Epidermal melanocyte (primary cell): Measurements from ENCODE around the gene CAPZA2.
"Not testable (repeated sequence)": the region's sequence is repeated elsewhere in the genome, so short reads cannot be mapped to it uniquely, and the experiment has no call there.

Experiments used
- DNase-seq: peaks from one replicate; pipeline ENCODE4 v3.0.0; 2011; ENCODE audit warnings: low spot score; ENCODE audit not compliant: insufficient read length

CAPZA2 gene

DNA sequence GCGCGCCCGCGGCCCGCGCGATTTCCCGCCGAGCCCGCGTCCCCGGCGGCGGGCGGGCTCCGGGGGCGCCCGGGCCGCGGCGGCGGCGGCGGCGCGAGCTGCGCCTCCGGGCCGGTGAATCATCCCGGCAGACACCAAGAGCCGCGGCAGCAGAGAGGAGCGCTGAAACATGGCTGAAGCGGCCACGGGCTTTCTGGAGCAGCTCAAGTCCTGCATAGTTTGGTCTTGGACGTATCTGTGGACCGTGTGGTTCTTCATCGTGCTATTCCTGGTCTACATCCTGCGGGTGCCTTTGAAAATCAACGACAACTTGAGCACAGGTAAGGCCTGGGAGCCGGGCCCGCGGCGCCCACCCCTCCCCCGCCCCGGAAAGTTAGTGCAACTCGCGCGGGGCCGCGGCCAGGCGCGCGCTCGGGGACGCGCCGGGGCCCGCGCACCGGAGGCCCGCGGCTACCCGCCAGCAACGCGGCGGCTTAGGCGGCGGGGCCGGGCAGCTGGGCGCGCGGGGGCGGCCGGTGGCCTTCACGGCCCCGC, 91.1 kb downstream of the CAPZA2 start, which contains the start of gene ST7:
ST7 (plus strand) TSS at position 130 of the 534 bp plus-strand sequence; CDS start at position 170, 40 bp downstream.
- no peak for DNase-seq

DNA sequence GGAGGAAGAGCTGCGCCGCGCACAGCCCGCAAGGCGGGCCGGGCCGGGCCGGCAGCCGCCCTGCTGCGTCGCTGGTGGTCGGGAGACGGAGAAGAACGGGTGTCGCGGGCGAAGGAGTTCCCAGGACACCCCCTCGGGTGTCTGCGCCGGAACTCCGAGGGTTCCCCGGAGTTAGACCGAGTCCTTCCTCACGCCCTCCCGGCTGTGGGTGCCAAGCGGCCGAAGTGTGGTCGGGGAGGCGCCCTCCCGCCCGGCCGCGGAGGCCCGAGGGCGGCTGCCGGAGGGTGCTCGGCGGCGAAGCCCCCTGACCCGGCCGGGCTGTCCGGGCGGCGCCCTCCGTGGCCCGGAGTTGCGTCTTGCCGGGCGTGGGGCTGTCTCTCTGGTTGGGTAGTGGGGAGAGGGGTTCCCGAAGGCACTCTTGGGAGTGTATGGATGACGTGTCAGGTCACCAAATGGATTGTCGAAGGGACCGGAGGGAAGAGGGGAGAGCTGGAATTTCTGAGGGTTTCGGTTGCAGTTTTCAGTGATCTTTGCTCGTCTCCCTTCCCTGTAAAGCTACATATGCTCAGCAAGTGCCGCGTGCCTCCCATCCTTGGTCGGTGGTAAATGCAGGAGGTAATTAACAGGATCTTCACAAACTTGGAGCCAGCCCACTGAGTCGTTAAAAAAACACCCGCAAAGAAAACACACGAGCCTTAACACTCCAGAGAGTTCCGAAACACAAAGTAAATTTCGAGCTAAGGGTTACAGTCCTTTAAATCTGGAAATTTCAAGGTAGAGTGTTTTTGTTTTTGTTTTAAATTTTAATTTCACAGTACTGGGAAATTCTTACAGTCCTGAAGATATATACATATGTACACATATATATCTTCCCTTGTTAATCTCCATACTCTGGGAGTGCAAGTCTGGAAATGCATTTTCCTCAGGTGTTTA, 91.8 kb downstream of the CAPZA2 start:
- DNase-seq = peak; percentile 45

DNA sequence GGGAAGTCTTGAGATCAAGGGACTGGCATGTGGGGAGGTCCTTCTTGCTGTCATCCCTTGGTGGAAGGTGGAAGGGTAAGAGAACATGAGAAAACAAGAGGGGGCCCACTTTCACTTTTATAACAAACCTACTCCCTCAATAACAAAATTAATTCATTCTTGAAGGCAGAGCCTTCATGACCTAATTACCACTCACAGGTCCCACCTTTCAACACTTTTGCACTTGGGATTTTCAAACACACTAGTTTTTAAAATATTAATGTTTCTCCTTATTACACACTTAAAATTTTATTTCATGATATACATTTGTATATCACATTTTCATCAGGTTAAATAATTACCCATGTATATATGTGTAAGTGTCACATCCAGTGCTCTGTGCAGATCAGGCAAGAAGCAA, 93.0 kb downstream of the CAPZA2 start:
- DNase-seq = no peak

DNA sequence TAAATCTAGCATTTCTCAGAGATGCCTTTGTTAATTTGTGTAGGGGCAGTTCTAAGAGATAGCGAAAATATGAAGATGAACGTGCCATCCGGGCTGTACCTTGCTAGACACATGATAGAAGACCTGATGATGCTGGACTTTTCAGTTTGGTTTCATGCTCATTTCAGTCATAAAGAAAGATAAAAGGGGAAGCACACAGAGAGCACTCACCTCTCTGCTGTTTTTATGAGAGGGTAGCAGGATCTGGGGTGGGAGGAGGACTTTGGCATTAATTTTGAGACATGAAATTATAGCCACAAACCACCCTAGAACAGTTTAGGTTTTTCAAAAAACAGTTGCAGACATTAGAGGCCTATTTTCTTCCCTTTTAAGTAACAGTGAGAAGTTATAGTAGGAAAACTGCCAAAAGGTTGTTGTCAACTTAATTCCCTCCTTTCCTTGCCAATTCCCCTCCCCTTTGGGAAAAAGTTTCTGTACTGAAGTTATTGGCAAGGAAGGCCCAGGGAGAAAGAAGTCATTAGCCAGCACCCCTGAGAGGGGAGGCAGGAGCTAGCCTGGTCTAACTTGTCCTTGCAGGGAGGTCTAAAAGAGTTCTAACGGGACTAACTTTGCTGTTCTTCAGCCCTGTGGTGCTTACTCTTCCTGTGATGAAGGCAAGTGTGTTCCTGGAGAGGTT, 93.6 kb downstream of the CAPZA2 start:
- no peak for DNase-seq

DNA sequence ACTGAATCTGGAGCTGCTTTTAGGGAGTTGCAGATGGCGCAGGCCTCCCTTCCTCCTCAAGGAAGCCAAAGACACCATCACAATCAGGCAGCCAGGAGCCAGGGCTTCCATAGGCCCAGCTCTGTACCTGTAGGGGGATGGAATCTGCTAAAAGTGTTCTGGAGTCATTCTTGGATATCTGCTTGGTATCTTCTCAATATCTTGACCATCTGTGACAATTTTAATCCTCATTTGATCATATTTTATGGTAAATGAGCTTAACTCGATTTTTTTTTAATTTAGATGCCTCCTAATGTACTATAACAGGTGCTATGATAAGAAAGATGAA, 94.1 kb downstream of the CAPZA2 start:
- DNase-seq = no peak

DNA sequence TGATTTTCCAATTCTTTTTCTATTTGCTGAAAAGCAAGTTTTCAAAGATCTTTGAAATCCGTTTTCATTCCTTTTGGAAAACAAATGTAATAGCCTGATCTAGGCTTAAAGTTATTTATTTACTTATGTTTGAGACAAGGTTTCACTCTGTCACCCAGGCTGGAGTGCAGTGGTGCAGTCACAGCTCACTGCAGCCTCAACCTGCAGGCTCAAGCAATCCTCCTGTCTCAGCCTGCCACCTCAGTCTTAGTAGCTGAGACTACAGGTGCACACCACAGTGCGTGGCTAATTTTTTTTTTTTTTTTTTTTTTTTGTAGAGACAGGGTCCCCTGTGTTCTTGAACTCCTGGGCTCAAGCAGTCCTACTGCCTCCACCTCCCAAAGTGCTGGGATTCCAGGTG, 95.5 kb downstream of the CAPZA2 start:
- DNase-seq = no peak

DNA sequence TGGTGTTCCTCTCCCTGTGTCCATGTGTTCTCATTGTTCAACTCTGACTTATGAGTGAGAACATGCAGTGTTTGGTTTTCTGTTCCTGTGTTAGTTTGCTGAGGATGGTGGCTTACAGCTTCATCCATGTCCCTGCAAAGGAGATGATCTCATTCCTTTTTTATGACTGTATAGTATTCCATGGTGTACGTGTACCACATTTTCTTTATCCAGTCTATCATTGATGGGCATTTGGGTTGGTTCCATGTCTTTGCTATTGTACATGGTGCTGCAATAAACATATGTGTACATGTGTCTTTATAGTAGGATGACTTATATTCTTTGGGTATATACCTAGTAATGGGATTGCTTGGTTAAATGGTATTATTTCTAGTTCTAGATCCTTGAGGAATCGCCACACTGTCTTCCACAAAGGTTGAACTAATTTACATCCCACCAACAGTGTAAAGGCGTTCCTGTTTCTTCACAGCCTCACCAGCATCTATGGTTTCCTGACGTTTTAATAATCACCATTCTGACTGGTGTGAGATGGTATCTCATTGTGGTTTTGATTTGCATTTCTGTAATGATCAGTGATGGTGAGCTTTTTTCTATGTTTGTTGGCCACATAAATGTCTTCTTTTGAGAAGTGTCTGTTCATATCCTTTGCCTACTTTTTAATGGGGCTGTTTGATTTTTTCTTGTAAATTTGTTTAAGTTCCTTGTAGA, 99.7 kb downstream of the CAPZA2 start:
- not testable (repeated sequence) for DNase-seq

DNA sequence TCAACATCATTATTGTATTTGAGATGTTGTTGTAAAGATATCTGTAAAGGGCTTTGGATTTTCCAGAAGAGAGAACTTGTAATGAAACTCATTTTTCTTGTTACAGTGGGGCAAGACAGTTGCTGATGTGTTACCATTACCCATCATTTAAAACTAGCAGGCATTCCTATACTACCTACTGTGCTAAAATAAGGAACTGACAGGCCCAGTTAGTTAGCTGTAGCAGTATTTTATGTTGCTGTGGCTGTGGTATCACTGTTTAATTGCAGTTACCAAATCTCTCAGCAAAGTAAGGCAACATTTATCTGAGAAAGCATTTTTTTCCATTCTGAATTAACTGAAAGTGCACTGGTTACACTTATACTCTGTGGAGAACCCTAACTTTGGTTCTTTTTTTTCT, 100.8 kb downstream of the CAPZA2 start:
- DNase-seq = no peak

DNA sequence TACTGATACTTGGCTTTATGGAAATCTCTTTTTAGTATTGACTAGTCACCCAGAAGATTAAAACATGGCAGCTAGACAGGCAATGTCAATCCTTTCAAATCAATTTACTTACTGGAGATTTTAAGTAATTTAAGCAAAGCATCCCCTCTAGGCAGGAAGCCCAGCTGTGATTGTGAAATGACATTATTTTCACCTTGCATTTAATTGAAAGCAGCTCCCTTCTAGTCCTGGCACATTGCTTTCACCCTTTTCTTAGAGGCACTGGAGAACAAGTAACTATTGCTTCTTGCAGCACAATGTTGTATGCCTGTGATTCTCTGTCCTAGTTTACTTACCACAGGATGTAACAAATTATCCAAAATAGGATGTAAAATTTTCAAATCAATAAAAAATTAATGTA, 104.2 kb downstream of the CAPZA2 start:
- DNase-seq = no peak

DNA sequence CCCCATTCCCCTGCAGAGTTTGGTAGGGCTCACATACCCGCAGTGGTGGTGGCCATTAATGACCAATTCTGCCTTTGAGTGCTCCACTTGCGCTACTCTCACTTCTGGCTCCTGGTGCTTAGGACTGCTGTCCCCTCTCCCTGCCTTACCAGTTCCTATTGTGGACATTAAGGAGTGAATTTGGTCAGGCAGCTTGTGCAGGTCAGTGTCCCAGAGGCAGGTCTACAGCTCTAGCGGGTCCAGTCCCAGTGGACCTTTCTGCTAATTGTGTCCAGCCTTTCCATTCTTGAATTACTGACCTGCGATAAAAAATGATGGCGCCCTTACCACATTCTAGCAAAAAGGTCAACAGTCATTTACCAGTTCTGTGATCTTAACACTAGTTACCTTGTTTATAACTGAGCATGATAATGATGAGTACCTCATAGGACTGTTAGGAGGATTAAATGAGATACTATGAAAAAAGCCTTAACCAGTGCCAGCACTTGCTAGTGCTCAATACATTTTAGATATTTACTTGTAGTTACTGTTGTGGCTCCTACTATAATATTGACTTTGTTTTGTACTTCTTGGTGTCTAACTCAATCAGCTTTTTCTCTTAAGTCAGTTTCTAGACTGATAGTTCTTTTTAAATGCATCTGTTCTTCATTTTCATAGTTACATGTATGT, 105.0 kb downstream of the CAPZA2 start:
- DNase-seq = no peak

DNA sequence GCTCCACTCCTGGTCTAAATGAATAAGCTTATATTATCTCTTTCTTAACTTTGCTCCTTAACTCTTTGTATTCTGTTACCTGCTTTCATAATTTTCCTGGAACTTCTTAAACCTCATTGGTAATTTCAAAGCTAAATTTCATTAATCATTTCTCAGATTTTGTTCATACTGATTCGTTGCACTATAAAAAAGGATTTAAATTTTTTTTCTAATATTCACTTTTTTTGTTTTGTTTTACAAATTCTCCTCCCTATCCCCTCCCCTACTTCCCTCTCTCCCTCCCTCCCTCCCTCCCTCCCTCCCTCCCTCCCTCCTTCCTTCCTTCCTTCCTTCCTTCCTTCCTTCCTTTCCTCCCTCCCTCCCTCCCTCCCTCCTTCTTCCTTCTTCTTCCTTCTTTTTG, 105.6 kb downstream of the CAPZA2 start:
- no peak for DNase-seq

DNA sequence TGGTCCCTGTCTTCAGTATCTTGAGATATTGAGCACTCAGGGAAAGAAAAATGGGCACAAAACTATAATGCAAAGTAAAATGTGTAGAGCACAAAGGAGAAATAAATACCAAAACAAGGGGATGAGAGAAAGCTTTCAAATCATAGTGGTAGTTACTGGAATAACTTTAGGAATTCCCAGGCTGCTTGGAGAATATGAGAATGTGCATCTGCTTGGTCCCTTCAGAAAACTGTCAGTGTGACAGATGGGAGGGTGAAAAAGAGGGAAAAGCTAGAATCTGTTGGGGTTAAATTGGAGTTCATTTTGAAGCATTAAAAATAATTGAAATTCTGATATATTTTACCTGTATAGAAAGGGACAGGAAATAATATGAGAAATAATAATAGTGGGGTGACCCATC, 106.2 kb downstream of the CAPZA2 start:
- DNase-seq = no peak

DNA sequence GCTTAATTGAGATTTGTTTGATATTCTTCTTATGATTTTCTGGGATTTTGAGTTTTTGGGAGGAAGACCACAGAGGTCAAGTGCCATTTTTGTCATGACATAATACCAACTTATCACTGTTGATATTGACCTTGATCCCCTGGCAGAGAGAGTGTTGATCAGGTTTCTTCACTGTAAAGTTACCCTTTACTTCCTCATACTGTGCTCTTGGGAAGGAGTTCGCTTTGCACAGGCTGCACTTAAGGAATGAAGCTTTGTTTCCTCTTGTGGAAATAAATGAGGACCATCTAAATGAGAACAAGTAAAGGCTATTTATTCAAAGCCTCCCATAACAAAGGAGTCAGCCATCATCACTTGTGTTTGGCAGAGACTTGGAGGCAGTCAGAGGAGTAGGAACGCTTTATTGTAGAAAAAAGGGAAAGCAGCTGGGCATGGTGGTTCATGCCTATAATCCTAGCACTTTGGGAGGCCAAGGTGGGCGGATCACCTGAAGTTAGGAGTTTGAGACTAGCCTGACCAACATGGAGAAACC, 107.0 kb downstream of the CAPZA2 start:
- no peak for DNase-seq

DNA sequence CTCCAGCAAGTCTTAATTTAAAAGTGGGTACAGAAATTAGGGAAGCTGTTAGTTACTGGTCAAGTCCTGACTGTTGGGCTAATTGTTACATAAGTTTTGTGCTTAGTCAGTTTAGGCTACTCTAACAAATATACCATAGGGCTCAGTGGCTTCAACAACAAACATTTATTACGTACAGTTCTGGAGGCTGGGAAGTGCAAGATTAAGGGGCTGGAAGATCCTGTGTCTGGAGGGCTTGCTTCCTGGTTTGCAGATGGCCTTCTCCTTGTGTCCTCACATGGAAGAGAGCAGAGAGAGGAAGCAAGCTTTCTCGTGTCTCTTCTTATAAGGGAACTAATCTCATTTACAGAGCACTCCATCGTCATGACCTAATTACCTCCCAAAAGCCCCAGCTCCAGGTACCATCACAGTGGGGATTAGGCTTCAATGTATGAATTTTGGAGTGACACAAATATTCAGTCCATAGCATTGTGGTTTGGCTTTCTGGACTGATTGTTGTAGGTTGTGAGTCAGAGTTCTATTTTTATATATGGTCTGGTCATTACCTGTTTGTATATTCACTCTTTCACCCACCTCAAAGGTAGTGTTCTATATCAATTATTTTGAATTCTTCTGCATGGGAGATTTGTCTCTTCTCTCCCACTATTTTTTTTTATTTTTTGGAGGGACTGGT, 108.0 kb downstream of the CAPZA2 start:
- DNase-seq = no peak

DNA sequence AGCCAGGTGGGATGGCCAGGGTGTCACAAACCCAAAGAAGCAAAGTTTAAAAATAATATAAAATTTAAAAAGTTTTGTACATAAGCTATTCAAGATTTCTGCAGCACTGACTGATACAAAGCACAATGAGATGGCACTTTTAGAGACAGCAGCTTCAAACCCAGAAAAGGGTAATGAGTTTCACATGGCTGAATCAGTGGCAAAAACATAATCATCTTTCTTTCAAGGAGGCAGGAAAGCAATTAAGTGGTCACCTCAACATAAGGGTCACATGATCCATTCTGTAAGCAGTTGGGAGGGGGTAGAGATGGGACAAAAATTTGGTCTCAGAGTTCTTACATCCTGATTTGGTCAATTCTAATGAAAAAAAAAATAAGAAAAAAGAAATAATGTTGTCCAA, 108.8 kb downstream of the CAPZA2 start:
- not testable (repeated sequence) for DNase-seq
